ENCODE measurements around the gene INSL4.

GRCh38 chr9:5193345-5193744, 37.9 kb upstream of the INSL4 start:
- no peak for TF ChIP-seq GATA2 (IDR thresholded peaks at IDR 0.05; ENCODE audit: low read depth, low read length)
- TF ChIP-seq GATA3 (IDR thresholded peaks at IDR 0.05; ENCODE audit: low read depth, low read length), result no peak
